Gastrocnemius medialis (tissue), 4 donors: Measurements from ENCODE around the gene TRO. TPM values are rescaled to one million over a fixed set of nuclear protein-coding genes. Genes with fewer than 3 reads are reported as not detected.

Experiments used
- ATAC-seq, 2 donors: fragments of 150-250 bp; one replicate each; pipeline ENCODE4 v1.9.1; 2016
- DNase-seq, 2 donors: peaks; one replicate each; pipeline ENCODE4 v3.0.0-alpha.2; 2019
- H3K27ac ChIP-seq, 4 donors: fragments of 200-600 bp; sonication (generic); 1 replicate in 1 of 4; 2 replicates in 3 of 4; pipeline ENCODE4 v1.5.1; 2016 to 2018; ENCODE audit warnings: mild to moderate bottlenecking in 2 of 4, moderate library complexity in 1 of 4
- H3K27me3 ChIP-seq, 3 donors: fragments of 200-600 bp; sonication (generic) in 2 of 3; 1 replicate in 1 of 3; 2 replicates in 2 of 3; pipeline versions ENCODE4 v1.5.1 to v1.6.0; 2016 to 2019; ENCODE audit warnings: mild to moderate bottlenecking in 1 of 3, moderate library complexity in 1 of 3
- H3K36me3 ChIP-seq, 2 donors: fragments of 200-600 bp; sonication (generic) in 1 of 2; one replicate each; pipeline ENCODE4 v1.5.1; 2017 to 2018
- H3K4me1 ChIP-seq, 2 donors: fragments of 200-600 bp; sonication (generic) in 1 of 2; one replicate each; pipeline ENCODE4 v1.5.1; 2016 to 2017; ENCODE audit warnings: mild to moderate bottlenecking in 2 of 2
- H3K4me3 ChIP-seq, 4 donors: fragments of 200-600 bp; sonication (generic) in 3 of 4; 1 replicate in 1 of 4; 2 replicates in 3 of 4; pipeline ENCODE4 v1.5.1; 2016 to 2019; ENCODE audit warnings: mild to moderate bottlenecking in 2 of 4
- H3K9me3 ChIP-seq, 3 donors: fragments of 200-600 bp; sonication (generic) in 2 of 3; 1 replicate in 1 of 3; 2 replicates in 2 of 3; pipeline ENCODE4 v1.5.1; 2016 to 2019
- POLR2A ChIP-seq, 2 donors: fragments of 450-650 bp; IDR thresholded peaks; one replicate each; pipeline ENCODE4 v1.6.1; 2017; ENCODE audit warnings: antibody characterized with exemption in 2 of 2, mild to moderate bottlenecking in 2 of 2, moderate library complexity in 2 of 2
- in situ Hi-C, 4 donors: fragments of 200-750 bp; cut with MboI; loops; one replicate each; pipeline versions ENCODE4 v1.15.0 to v1.8.0; 2017; ENCODE audit warnings: low sequenced_read_pairs in 4 of 4
- intact Hi-C: fragments of 100-400 bp; cut with DNase I; formaldehyde crosslinking; loops from one replicate; pipeline ENCODE4 v1.15.1; 2023; ENCODE audit warnings: low total_unique reads
- total RNA-seq, 4 donors: library from RNA; depleted of rRNA; stranded (reverse); fragments of >200 nt; gene quantifications; one replicate each; pipeline versions ENCODE4 v1.1.0 to v1.2.3, GENCODE V29; 2016
- TF ChIP-seq, protein P1 (sequence below), 5 experiments: fragments of 450-650 bp in 3 of 5; fragments of 200-600 bp in 2 of 5; sonication (generic) in 2 of 5; IDR thresholded peaks in 4 of 5; conservative IDR thresholded peaks in 1 of 5; 1 replicate in 4 of 5; 2 replicates in 1 of 5; pipeline ENCODE4 v1.5.1; 2016 to 2019; ENCODE audit warnings: antibody characterized with exemption in 5 of 5, mild to moderate bottlenecking in 3 of 5, moderate library complexity in 3 of 5

The TRO gene
- total RNA-seq, 4 donors from 2014 or later: 0.12 to 1.2 (median 0.53) TPM

DNA sequence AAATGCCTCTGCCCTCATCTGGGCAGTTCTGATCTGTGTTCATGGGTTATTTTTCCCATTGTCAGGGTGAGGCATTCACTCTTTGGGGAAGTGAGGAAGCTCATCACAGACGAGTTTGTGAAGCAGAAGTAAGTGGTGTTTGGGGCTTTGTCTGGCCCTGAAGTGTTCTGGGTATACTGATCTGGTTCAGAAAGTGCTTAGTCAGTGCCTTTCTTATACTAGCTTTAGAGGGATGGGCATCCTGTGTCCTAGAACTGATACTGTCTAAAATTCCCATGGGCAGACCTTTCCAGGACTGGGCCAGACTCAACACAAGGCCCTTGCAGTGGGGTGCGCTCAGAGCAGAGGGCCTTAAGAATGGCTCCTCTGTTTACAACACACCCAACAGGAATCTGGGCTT lies 6.4 kb downstream of the TRO start:
- in situ Hi-C loops: no loop called here
- DNase-seq (no peak), ATAC-seq (peak in 1 of 2 donors; percentile 20)
- Histone ChIP-seq H3K36me3 (no peaks in the 10 kb centered on the region), H3K27me3 (no peaks in the 10 kb centered on the region), H3K4me1 (no peaks in the 10 kb centered on the region), H3K9me3 (no peaks in the 10 kb centered on the region), H3K27ac (peak overlapping the region in 1 of 4 donors; percentile 52), H3K4me3 (no peak overlapping the region)
- TF ChIP-seq, protein P1, sequence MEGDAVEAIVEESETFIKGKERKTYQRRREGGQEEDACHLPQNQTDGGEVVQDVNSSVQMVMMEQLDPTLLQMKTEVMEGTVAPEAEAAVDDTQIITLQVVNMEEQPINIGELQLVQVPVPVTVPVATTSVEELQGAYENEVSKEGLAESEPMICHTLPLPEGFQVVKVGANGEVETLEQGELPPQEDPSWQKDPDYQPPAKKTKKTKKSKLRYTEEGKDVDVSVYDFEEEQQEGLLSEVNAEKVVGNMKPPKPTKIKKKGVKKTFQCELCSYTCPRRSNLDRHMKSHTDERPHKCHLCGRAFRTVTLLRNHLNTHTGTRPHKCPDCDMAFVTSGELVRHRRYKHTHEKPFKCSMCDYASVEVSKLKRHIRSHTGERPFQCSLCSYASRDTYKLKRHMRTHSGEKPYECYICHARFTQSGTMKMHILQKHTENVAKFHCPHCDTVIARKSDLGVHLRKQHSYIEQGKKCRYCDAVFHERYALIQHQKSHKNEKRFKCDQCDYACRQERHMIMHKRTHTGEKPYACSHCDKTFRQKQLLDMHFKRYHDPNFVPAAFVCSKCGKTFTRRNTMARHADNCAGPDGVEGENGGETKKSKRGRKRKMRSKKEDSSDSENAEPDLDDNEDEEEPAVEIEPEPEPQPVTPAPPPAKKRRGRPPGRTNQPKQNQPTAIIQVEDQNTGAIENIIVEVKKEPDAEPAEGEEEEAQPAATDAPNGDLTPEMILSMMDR (IDR thresholded peaks at IDR 0.05 in 4 of 5, conservative IDR thresholded peaks at IDR 0.05 in 1 of 5): no peak
- no peak for TF ChIP-seq POLR2A (IDR thresholded peaks at IDR 0.05)
- intact Hi-C loops: no loop called here

DNA sequence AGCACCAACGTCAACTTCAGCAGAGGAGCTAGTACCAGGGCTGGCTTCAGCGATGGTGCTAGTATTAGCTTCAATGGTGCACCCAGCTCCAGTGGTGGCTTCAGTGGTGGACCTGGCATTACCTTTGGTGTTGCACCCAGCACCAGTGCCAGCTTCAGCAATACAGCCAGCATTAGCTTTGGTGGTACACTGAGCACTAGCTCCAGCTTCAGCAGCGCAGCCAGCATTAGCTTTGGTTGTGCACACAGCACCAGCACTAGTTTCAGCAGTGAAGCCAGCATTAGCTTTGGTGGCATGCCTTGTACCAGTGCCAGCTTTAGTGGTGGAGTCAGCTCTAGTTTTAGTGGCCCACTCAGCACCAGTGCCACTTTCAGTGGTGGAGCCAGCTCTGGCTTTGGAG lies 8.3 kb downstream of the TRO start:
- Histone ChIP-seq H3K4me3 (no peak overlapping the region), H3K36me3 (no peaks in the 10 kb centered on the region), H3K27me3 (no peaks in the 10 kb centered on the region), H3K27ac (no peak overlapping the region), H3K4me1 (no peaks in the 10 kb centered on the region), H3K9me3 (no peaks in the 10 kb centered on the region)
- ATAC-seq: no peak
- no peak for DNase-seq
- intact Hi-C loops (no loop called here), in situ Hi-C loops (no loop called here)
- TF ChIP-seq, protein P1 (IDR thresholded peaks at IDR 0.05 in 4 of 5, conservative IDR thresholded peaks at IDR 0.05 in 1 of 5): no peak
- no peak for TF ChIP-seq POLR2A (IDR thresholded peaks at IDR 0.05)

DNA sequence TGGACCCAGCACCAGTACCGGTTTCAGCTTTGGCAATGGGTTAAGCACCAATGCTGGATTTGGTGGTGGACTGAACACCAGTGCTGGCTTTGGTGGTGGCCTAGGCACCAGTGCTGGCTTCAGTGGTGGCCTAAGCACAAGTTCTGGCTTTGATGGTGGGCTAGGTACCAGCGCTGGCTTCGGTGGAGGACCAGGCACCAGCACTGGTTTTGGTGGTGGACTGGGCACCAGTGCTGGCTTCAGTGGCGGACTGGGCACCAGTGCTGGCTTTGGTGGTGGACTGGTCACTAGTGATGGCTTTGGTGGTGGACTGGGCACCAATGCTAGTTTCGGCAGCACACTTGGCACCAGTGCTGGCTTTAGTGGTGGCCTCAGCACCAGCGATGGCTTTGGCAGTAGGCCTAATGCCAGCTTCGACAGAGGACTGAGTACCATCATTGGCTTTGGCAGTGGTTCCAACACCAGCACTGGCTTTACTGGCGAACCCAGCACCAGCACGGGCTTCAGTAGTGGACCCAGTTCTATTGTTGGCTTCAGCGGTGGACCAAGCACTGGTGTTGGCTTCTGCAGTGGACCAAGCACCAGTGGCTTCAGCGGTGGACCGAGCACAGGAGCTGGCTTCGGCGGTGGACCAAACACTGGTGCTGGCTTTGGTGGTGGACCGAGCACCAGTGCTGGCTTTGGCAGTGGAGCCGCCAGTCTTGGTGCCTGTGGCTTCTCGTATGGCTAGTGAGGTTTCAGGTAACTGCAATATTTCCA lies 9.8 kb downstream of the TRO start:
- H3K27ac ChIP-seq: no peak overlapping the region
- H3K4me1 ChIP-seq: no peaks in the 10 kb centered on the region
- H3K36me3 ChIP-seq: no peaks in the 10 kb centered on the region
- ATAC-seq: no peak
- intact Hi-C loops: no loop called here
- no peak for DNase-seq
- no peak for TF ChIP-seq POLR2A (IDR thresholded peaks at IDR 0.05)
- TF ChIP-seq, protein P1 (IDR thresholded peaks at IDR 0.05 in 4 of 5, conservative IDR thresholded peaks at IDR 0.05 in 1 of 5): no peak
- no peaks in the 10 kb centered on the region for H3K9me3 ChIP-seq
- H3K27me3 ChIP-seq: no peaks in the 10 kb centered on the region
- in situ Hi-C loops: no loop called here
- no peak overlapping the region for H3K4me3 ChIP-seq

DNA sequence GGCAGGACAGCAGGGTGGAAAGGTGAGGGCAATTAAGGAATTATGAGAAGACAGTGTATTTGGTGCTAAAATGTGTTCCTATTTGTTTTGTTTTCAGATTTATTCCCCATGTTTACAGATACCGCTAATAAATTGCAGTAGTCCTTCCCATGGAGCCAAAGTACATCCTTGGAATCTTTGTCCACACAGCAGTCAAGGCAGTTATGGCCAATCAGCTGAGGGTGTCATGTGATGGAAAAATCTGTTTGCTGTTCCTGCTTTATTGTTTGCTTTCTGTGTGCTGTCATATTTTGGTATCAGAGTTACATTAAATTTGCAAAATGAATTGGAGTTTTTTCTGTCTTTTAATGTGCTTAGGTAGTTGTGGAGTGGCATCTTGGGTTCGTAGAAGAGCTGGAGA lies 10.5 kb downstream of the TRO start:
- H3K27me3 ChIP-seq: no peaks in the 10 kb centered on the region
- TF ChIP-seq, protein P1 (IDR thresholded peaks at IDR 0.05 in 4 of 5, conservative IDR thresholded peaks at IDR 0.05 in 1 of 5): no peak
- TF ChIP-seq POLR2A (IDR thresholded peaks at IDR 0.05): no peak

More for the DNA sequence above, 10.5 kb downstream of the TRO start:
- no peaks in the 10 kb centered on the region for H3K4me1 ChIP-seq
- no peak for ATAC-seq
- H3K27ac ChIP-seq: no peak overlapping the region
- DNase-seq: no peak
- intact Hi-C loops (no loop called here), in situ Hi-C loops (no loop called here)
- no peaks in the 10 kb centered on the region for H3K9me3 ChIP-seq
- no peak overlapping the region for H3K4me3 ChIP-seq
- H3K36me3 ChIP-seq: no peaks in the 10 kb centered on the region
